Retina (tissue), 1 donor: ENCODE results near the gene IHH.

ENCODE experiments used
- DNase-seq: peaks from one replicate; pipeline ENCODE4 v3.0.0-alpha.2; 2016

Gene IHH

GRCh38 chr2:219073413-219074129 is 12.8 kb upstream of the IHH start:
- DNase-seq, result peak; percentile 29

- no peak for DNase-seq
These were observed 12.1 kb upstream of the IHH start for GRCh38 chr2:219072741-219073250.

- no peak for DNase-seq
These were observed 10.6 kb upstream of the IHH start for GRCh38 chr2:219071131-219071816.

- DNase-seq, result no peak
These were observed 4.8 kb upstream of the IHH start for GRCh38 chr2:219065484-219065883.

- no peak for DNase-seq
These were observed 1.4 kb upstream of the IHH start for GRCh38 chr2:219062081-219062480.

- DNase-seq, result peak; percentile 57
These were observed 717 bp downstream of the IHH start for GRCh38 chr2:219059725-219060682.

- DNase-seq, result peak; percentile 40
These were observed 1.4 kb downstream of the IHH start for GRCh38 chr2:219059375-219059724.

GRCh38 chr2:219058541-219059374 is 2.0 kb downstream of the IHH start:
- peak; percentile 44 for DNase-seq

GRCh38 chr2:219057709-219058540 is 2.8 kb downstream of the IHH start:
- peak; percentile 88 for DNase-seq

GRCh38 chr2:219056896-219057708 is 3.6 kb downstream of the IHH start:
- peak; percentile 34 for DNase-seq

- no peak for DNase-seq
These were observed 4.4 kb downstream of the IHH start for GRCh38 chr2:219056176-219056895.

- DNase-seq, result no peak
These were observed 5.5 kb downstream of the IHH start for GRCh38 chr2:219054956-219055903.

- DNase-seq, result no peak
These were observed 11.4 kb downstream of the IHH start for GRCh38 chr2:219049282-219049681.

GRCh38 chr2:219045937-219046550 is 14.7 kb downstream of the IHH start:
- peak; percentile 55 for DNase-seq

- no peak for DNase-seq
These were observed 18.0 kb downstream of the IHH start for GRCh38 chr2:219042750-219043149.

- DNase-seq, result no peak
These were observed 18.6 kb downstream of the IHH start for GRCh38 chr2:219042157-219042556.

- DNase-seq, result peak; percentile 71
These were observed 19.5 kb downstream of the IHH start, which contains the start of gene CFAP65 for GRCh38 chr2:219041252-219041651. TSS of gene CFAP65 (minus strand) at chr2:219041516. CDS start at chr2:219039048, 2,468 bp downstream.

GRCh38 chr2:219038600-219038999 is 22.1 kb downstream of the IHH start:
- no peak for DNase-seq
